Hematopoietic multipotent progenitor cell treated with erythropoietin and hydrocortisone succinate and interleukin-3 and kit ligand, for 4 days (in vitro differentiated cells): ENCODE measurements around the gene RNF141.

Experiments
- DNase-seq: peaks from one replicate; pipeline ENCODE4 v3.0.0-alpha.2; 2015

Gene RNF141

DNA sequence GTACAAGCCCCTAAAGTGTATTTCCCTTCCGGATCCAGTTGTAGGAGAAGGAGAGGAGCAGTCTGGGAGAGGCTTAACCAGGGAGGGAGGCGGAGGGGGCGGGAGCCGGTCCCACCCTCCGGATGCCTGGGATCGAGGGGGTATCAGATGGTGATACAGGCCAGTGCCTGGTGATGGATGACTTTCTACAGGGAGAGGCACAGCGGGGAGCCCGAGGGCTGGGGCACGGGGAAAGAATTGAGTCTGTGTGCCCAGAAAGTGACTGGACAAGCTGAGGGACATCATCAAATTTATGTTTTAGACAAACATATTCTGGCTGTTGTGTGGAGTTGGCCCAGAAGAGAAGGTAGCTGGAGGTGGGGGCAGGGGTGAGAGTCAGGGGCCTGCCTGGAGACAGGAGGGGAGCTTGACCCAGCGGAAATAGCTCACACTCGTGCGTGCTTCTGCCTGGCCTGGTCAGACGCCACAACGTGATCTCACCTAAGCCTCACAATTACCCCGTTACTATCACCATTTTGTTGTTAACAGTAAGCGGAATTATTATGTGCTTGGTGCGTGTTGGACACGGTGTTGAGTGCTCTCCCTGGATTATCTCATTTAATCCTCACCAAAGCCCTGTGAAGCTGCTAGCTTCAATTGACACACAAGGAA, 43.5 kb downstream of the RNF141 start:
- no peak for DNase-seq

DNA sequence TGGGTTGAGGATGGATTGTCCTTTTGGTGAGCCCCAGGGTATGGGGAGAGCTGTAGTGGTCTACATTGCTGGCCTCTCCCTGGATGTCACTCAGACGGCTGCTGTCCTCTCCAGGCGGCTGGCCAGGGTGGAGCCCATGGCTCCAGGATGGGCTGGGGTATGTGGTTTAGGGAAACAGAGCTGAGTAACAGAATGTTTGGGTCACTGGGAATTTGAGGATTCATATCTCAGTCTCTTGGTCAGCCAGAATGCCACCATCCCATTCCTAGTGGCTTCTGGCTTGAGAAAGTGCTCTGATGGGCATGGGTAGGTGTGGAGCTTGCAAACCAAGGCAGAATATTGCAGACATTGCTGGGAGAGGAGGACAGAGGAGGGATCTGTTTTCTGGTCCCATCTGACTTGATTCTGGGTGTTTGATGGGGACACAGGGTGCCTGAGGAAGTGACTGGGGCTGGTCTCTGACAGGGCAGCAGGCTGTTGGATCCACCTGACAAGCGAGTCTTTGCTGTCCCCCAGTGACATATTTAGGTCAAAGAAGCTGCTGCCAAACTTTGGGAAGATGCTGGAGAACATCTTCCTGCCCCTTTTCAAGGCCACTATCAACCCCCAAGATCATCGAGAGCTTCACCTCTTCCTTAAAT, 44.6 kb downstream of the RNF141 start:
- DNase-seq, result no peak

DNA sequence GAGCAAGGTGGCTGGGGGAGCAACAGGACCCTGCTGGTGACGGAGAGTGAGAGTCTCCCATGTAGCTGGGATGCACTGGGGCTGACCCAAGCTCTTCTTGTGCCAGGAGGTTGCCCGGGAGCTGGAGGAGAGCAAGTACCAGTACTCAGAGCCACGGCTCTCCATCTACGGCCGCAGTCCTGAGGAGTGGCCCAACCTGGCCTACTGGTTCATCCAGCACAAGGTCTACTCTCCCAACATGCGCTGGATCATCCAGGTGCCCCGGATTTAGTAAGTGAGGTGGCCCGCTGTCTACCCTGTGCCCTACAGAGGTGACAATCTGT, 45.6 kb downstream of the RNF141 start:
- no peak for DNase-seq

DNA sequence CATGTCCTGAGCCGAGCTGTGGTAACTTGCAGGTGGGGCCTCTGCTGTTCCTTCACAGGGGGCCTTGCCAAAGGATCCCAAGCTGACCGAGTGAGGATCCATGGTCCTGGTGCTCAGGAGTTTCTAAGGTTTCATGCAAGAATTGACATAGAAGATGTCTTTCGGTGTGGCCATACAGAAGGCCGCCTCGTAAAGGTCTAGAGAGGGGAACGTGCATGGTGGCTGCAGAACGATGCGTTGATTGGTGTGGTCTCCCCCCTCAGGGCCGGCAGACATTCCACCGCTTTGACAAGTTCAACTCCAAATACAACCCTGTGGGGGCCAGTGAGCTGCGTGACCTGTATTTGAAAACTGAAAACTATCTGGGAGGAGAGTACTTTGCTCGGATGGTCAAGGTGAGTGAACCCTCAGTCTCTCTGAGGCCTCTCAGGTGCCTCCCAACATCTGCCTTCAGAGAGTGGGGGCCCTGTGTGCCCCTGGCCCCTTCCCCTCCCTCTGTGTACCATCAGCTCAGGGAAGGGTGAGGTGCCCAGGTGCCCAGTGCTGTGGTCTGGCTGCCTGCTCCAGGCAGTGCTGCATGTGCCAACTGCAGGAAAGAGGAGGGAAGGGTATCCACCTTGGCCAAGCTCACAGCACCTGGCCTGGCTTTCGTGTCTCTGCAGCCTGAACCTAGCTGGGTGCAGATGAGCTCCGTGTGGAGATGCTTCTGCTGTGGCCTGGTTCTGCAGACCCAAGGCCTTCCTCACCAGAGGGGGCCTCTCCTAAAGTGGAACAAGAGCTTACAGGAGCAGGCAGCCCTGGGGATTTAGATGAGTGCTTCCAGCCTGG, 46.1 kb downstream of the RNF141 start:
- no peak for DNase-seq

DNA sequence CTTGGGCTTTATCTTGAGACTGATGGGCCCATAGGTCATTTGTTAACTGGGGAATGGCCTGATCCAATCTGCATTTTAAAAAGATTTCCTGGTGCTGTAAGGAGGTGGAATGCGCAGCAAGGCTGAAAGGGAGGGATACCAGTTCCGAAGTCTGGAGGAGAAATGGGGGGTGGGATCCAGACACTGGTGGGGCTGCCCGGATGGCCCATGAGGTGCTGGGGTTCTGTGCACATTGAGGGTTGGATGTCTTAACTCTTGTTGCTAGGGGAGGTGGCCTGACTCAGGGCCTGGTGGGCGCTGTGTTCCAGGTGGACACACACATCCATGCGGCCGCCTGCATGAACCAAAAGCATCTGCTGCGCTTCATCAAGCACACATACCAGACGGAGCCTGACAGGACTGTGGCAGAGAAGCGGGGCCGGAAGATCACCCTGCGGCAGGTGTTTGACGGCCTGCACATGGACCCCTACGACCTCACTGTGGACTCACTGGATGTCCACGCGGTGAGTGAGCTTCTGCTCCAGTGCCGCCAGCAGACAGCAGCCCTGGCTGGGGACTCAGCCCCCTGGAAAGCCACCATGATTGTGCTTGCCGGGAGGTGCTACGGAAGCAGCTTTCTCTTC, 47.8 kb downstream of the RNF141 start:
- DNase-seq, result no peak

DNA sequence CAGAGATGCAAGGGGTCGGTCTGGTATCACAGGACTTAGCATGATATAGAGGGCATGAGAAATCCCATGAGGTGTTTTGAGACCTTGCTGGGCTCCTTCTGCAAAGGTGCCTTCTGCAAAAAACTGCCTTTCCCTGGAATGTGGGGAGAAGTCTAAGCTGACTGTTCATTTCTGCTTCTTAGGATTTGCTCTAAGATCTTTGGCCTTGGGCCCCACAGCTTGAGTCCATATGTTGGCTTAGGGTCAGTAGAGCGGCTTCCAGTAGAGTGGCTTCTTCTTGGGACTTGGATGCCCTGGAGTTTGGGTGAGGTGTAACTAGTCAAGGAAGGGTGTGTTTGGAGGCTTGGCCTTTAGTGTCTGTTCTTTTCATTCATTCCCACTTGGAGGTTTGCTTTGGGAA, 48.9 kb downstream of the RNF141 start:
- no peak for DNase-seq

DNA sequence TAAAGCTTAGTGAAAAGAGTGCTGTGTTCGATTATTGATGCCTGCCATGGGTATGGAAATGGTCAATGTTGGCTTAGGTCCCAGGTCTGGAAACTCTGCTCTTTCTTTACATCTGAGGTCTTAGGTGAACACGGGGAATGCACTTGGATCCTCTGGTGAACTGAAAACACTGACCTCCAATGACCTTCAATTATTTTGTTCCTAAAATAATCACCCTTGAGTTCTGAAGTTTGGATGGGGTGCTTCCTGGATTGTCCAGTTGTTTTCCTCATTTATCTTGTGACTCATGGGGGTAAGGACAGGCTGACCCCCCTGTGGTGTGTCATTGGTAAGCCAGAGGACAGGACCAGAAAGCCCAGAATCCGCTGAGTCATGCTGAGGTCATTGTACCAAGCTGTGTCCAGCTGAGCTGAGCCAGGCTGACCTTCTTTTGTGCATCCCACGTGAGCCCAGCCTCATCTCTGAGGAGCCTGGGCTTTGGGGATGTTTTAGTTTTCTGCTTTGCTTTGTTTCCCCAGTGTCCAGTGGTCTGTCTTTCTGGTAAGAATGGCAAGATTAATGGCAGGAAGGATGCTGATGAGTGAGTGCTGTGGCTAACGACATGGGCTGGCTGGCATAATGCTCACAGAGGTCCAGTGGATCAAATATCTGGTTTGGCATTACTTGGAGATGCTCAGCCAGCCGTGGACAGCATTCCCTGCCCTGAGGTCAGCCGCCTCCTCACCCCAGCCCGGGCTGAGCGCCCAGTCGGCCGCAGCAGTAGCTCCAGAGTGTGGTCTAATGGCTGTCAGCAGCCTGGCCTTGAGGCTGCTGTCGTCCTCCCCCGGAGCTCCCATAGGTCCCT, 50.4 kb downstream of the RNF141 start:
- no peak for DNase-seq

DNA sequence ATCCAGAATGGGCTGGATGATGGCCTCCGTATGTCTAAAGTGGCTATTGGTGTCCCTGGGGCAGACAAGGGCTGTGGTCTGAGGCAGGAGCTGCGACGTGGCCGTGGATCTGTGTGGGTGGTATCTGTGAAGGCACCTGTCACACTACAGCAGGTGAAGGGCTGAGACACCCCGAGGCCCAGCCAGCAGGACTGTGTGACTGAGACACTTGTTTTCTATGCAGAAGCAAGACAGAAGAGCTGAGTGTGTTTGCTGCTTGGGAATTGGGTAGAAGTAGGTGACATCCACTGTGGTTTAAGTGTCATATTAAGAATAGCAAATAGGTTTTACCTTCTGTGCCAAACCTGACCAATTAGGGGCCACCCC, 51.0 kb downstream of the RNF141 start:
- DNase-seq, result no peak

DNA sequence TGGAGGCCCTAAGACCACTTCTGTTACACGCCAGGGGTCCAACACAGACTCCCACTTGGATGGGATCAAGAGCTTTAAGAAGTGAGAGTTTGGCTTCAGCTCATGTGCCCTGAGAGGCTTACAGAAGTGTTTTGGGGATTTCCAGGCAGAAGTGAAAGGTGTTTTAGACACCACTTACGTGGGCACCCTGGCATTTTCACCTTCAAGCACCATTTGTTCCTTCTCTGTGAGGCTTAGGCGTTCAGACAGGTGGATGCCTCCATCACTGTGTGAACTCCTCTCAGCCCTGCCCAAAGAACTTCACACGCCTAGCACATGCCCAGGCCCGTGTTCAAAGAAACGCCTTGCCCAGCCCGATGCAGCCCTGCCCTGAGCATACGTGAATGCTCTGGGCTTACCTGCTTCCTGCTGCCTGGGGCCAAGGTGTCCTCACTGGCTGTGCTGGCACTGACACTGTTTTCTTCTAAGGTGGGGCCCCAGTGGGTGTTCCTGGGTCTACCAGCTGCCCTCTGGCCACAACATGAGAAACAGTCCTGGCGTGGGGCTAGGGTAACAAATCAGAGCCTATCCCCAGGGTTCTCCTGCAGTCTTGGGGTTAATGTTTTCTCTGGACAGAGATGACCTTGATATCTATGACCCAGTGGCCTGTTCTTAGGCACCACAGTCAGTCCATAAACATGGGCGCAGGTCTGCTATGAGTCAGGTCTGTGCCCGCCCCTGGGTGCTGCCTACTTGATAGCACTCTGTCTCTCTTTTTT, 51.9 kb downstream of the RNF141 start:
- DNase-seq, result no peak

DNA sequence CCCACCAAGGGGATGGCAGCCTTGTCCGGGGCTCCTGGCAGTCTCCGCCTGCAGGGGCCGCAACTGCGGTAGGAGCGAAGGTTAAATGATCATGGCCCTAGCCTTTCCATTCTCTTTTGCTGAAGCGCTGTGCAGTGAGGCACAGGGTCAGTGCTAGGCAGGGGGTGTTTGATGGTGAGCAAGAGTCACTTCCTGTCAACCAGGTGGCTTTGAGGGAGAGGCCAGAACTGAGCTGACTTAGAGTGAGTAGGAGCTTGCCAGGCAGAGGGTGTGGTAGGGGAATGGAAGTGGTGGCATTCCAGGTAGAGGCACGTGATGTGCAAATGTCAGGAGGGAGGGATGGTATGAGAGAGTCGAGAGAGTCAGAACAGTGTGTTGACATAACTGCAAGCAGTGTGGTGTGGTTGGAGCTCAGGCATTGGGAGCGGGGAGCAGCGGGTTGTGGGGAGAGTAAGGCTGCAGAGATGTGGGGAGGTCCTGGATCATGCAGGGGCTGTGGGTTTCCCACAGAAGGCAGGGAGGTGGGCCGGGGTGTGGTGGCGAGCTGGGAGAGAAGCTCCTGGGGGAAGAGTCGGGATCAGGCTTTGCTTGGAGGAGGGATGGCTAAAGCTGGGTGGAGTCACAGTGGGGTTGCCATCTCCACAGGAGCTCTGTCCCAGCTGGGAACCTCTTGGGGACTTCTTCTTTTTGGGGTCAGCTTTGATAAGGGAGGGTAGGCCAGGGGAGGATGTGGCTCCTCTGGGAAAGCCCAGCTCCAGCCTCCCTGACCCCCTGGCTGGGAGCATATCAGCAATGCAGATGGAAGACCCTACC, 52.7 kb downstream of the RNF141 start:
- no peak for DNase-seq

DNA sequence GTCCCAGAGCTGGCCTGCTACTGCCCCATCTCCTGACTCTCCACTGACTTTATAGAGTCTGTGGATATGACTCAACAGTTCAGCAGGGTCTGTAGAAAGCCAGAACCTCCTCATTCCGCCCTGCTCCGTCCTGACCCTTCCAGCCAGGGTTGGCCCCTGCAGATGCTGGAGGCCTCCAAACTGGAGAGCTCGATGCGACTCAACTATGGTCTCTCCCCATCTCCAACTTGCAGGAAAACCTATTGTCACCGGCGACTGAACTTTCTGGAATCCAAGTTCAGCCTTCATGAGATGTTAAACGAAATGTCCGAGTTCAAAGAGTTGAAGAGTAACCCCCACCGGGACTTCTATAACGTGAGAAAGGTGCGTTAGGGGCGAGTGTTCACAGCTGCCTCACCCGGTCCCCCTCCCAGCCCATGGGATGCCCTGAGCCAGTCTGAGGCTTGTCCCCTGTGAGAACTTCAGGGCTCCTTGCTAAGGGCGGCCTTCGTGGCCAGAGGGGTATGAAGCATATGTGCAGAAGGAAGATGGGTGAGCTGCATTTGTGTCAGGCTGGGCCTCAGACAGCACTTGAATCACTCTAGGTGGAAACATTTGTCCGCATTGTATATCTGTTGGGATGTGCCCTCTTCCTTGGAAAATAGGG, 53.9 kb downstream of the RNF141 start:
- DNase-seq, result no peak

DNA sequence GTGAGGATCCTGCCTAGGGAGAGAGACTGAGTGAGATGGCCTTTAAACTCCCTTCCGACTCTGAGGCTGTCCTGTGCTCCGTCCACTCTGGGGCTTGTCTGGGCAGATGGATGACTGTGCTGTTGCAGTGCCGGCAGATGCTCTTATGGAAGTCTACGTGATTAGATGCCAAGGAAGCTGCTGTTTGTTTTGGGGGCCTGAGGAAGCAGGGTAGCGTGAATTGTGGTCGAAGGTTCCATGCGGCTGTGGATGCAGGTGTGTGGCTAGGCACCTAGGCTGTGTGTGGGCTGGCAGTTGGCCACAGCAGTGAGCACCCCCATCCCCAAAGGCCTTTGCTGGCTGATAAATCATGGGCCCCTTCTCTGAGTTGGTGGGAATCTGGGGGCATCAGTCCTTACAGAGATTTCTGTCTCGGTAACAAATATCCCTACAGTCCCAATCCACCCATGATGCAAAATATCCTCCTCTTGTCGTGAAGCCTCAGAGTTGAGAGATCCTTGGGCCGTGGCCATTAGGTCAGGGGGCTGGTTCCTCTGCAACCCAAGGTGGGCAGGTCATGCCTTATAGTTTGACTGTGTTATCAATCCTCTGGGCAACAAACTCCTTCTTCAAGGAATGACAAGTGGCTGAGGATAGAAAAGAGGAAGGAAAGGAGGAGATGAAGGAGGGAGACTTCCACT, 54.7 kb downstream of the RNF141 start:
- DNase-seq, result no peak

DNA sequence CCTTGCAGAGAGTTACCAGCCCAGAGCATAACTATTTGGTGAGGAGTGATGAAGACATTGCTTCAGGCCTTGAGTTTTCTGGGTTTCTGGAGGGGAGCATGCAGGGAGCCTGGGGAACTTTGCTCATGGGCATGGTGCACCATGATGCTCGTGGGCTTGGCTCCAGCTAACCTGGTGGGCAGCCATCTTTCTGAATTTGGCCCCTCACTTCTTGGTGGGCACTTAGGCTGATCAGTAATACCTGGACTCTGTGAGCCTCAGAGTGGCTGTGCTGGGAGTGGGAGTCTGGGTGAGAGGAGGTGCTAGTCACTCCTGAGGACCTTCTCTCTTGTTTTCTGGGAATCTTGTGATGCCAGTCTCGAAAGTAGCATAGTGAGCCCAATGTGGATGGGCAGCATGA, 55.3 kb downstream of the RNF141 start:
- DNase-seq, result no peak

DNA sequence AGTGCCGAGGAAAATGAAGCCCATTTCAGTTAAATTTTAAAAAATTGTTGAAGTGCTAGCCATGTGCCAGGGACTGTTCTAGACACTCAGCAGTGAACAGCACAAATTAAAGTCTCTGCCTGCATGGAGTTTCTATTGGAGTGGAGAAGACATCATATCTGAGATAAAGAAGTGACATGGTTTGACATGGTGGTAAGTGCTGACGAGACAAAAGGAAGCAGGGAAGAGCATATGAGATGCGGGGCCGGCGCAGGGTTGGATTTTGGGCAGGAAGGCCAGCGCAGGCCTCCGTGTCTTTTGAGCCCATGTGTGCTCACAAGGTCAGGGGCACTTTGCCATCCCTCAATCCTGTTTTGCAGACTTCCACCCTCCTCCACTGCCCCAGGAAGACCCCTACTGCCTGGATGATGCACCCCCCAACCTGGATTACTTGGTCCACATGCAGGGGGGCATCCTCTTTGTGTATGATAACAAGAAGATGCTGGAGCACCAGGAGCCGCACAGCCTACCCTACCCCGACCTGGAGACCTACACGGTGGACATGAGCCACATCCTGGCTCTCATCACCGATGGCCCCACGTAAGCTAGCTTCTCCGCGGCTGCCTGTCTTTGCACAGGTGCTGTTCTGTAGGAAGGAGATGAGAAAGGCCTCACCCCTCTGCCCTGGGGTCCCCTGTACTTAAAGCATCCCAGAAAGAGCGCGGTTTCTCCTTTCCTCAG, 56.4 kb downstream of the RNF141 start:
- no peak for DNase-seq

DNA sequence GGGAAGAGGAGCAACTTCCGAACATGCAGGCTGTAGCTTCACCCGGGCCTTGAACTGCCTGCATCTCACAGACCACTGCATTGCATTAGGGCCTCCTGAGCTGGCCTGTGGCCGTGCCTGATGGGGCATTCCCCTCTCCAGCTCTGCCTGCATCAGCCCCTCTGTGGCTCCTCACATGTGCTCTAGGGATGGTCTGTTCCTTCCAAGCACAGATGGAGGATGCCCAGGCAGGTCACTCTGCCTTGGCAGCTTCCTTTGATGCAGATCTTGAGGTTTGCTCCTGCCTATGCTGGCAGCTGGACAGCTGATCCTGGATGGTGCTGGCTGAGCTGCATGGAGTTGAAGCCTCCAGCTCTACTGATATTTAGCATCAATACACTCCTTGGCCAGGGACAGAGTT, 57.4 kb downstream of the RNF141 start:
- DNase-seq, result no peak

DNA sequence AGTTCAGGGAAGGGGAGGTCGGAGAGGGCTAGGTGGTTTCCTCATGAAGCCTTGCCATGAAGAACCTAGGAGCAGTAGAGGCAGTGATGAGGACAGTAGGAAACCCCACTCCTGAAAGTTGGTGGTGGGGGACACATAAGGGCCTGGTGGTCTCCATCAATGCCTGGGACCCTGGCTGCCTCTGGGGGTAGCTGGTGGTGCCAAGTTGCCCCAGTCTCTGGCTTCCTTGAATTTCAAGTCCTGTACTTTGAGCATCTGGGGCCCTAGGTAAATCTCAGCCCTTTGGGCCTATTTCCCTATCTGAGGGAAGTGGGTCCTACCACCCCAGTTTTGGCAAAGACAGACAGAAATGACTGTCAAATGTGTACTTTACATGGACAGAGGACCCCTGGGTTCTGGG, 57.8 kb downstream of the RNF141 start:
- DNase-seq, result no peak

DNA sequence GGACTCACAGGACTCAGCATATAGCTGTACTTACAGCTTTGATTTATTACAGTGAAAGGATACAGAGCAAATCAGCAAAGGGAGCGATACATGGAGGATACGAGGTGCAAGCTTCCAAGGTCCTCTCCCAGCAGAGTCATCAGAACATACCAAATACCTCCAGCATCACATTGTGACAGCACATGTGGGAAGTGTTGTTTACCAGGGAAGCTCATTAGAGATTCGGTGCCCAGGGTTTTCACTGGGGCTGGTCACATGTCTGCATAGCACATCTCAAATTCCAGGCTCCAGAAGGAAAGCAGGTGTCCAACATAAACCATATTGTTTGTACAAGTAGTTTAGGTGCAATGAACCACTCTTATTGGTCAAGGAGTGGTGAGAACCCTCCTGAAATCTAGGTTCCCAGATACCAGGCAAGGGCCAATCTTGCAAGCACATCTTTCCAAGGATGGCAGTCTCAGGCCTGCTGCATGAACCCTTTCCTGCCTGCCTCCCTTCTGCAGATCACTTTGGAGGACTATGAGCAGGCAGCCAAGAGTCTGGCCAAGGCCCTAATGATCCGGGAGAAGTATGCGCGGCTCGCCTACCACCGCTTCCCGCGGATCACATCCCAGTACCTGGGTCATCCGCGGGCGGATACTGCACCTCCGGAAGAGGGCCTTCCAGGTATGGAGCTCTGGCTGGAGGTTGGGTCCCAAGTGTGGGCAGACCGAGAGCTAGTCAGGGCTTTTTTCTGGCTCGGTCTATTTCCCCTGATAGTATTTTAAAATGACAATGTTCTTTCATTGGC, 59.2 kb downstream of the RNF141 start:
- DNase-seq, result no peak

DNA sequence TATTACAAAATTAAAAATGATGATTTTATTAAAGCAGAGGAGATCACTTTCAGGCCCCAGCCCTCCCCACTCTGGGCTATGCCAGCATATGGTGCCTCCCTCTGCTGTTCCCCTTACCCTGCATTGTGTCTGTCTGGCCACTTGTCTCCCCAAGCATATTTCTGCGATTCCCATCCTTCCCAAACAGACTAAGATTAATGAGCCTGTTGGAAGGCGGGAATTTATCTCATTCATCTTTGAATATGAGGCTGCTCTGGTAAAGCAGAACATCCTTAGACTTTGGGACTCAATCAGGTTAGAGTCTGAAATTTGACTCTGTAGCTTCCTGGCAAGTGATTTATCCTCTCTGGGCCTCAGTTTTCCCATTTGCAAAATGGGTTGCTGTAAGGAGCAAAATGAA, 60.2 kb downstream of the RNF141 start:
- no peak for DNase-seq

DNA sequence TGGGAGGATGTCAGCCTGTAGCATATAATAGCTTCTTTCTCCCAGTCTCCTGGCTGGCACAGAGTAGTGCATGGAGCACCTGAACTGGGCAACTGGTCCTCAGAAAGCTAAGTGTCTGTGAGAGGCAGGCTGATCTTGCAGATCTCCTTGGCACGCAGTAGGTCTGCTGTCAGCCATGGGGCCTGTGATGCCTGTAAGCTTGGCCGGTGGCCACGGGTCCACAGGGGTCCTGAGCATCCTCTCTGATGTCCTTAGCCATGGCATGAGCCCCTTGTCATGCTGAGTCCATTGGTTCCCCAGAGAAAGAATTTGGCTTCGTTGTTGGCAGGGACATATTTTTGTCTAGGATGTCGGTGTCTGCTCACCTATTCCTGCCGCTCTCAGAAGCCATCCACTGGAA, 61.0 kb downstream of the RNF141 start:
- no peak for DNase-seq
